ENCODE results near the gene IGFALS. TPM values are rescaled to one million over a fixed set of nuclear protein-coding genes. Genes with fewer than 3 reads are reported as not detected.
A peak's percentile ranks its signal among the peaks of the same experiment; 100 is the strongest.

The IGFALS gene
- total RNA-seq, 4 donors from 2014 or later = 0.42 to 2.4 (median 1.1) TPM

GRCh38 chr16:1831186-1832075 is 37.9 kb upstream of the IGFALS start:
- Histone ChIP-seq H3K36me3 (peaks cover 4% of the 10 kb centered on the region), H3K4me1 (peaks cover 55% of the 10 kb centered on the region), H3K27ac (no peak overlapping the region), H3K27me3 (no peaks in the 10 kb centered on the region), H3K4me3 (no peak overlapping the region), H3K9me3 (no peaks in the 10 kb centered on the region)
- TF ChIP-seq POLR2AphosphoS5 (IDR thresholded peaks at IDR 0.05) (no peak), EP300 (IDR thresholded peaks at IDR 0.05) (no peak)
- 87% methylated on average over 16 of the region's 19 CpGs for WGBS
- DNase-seq (ENCODE audit: low spot score in 2 of 2) = peak in 1 of 2 donors; percentile 55

GRCh38 chr16:1830213-1830612 is 36.7 kb upstream of the IGFALS start:
- no peaks in the 10 kb centered on the region for H3K27me3 ChIP-seq
- peak in 1 of 2 donors; percentile 35 for DNase-seq (ENCODE audit: low spot score in 2 of 2)
- H3K36me3 ChIP-seq = peaks cover 4% of the 10 kb centered on the region
- H3K4me3 ChIP-seq = no peak overlapping the region
- peaks cover 63% of the 10 kb centered on the region for H3K4me1 ChIP-seq
- 25% methylated on average over 3 of the region's 3 CpGs for WGBS
- no peak for TF ChIP-seq POLR2A (IDR thresholded peaks at IDR 0.05)
- H3K9me3 ChIP-seq = no peaks in the 10 kb centered on the region
- H3K27ac ChIP-seq = no peak overlapping the region

- H3K27ac ChIP-seq = no peak overlapping the region
- H3K4me1 ChIP-seq = peaks cover 61% of the 10 kb centered on the region
- WGBS = 60% methylated on average over 10 of the region's 11 CpGs
- peak in 1 of 2 donors; percentile 45 for DNase-seq (ENCODE audit: low spot score in 2 of 2)
- H3K36me3 ChIP-seq = peaks cover 4% of the 10 kb centered on the region
- peak overlapping the region; percentile 93 for H3K4me3 ChIP-seq
- H3K27me3 ChIP-seq = no peaks in the 10 kb centered on the region
- H3K9me3 ChIP-seq = no peaks in the 10 kb centered on the region
- no peak for TF ChIP-seq POLR2A (IDR thresholded peaks at IDR 0.05)
- no peak for TF ChIP-seq EP300 (IDR thresholded peaks at IDR 0.05)
- TF ChIP-seq CTCF (IDR thresholded peaks at IDR 0.05) = no peak
- TF ChIP-seq POLR2AphosphoS5 (IDR thresholded peaks at IDR 0.05) = no peak
These were observed 35.3 kb upstream of the IGFALS start for GRCh38 chr16:1828645-1829410.

- TF ChIP-seq POLR2AphosphoS5 (IDR thresholded peaks at IDR 0.05) = peak in 2 of 3 donors; percentile 82 to 97
- no peak for TF ChIP-seq EP300 (IDR thresholded peaks at IDR 0.05)
- no peaks in the 10 kb centered on the region for H3K27me3 ChIP-seq
- peak; percentile 95 to 96 for DNase-seq (ENCODE audit: low spot score in 2 of 2)
- WGBS = 0% methylated on average over 10 of the region's 104 CpGs
- H3K4me1 ChIP-seq = peaks cover 51% of the 10 kb centered on the region
- no peaks in the 10 kb centered on the region for H3K9me3 ChIP-seq
- H3K36me3 ChIP-seq = peaks cover 14% of the 10 kb centered on the region
- H3K4me3 ChIP-seq = peak within 1 kb of the TSS; percentile 93
- H3K27ac ChIP-seq = peak within 1 kb of the TSS; percentile 90
These were observed 33.4 kb upstream of the IGFALS start, which contains the start of the genes FAHD1 and HAGH for GRCh38 chr16:1826691-1827573. Gene FAHD1 (plus strand): TSS chr16:1827206. CDS start chr16:1827239, 33 bp downstream. Gene HAGH (minus strand): TSS chr16:1826825. CDS start chr16:1826787, 38 bp downstream.

- WGBS = 7% methylated on average over 9 of the region's 96 CpGs
- peak overlapping the region; percentile 93 for H3K4me3 ChIP-seq
- H3K4me1 ChIP-seq = peaks cover 51% of the 10 kb centered on the region
- peaks cover 18% of the 10 kb centered on the region for H3K36me3 ChIP-seq
- no peaks in the 10 kb centered on the region for H3K9me3 ChIP-seq
- H3K27ac ChIP-seq = peak overlapping the region; percentile 90
- H3K27me3 ChIP-seq = no peaks in the 10 kb centered on the region
- peak in 1 of 2 donors; percentile 70 for DNase-seq (ENCODE audit: low spot score in 2 of 2)
- TF ChIP-seq CTCF (IDR thresholded peaks at IDR 0.05) (no peak), POLR2A (IDR thresholded peaks at IDR 0.05) (no peak), EP300 (IDR thresholded peaks at IDR 0.05) (no peak), POLR2AphosphoS5 (IDR thresholded peaks at IDR 0.05) (no peak)
These were observed 32.6 kb upstream of the IGFALS start for GRCh38 chr16:1825864-1826690.

Data from suprapubic skin (tissue), 4 donors.